Heart left ventricle (tissue), 13 donors: ENCODE results near the gene RPTOR.

Source experiments
- POLR2A ChIP-seq, 2 donors: fragments of 450-650 bp; IDR thresholded peaks; one replicate each; pipeline ENCODE4 v1.6.1; 2017; ENCODE audit warnings: antibody characterized with exemption in 2 of 2, mild to moderate bottlenecking in 2 of 2, moderate library complexity in 2 of 2
- TF ChIP-seq, protein P1 (sequence below), 12 donors: fragments of 200-600 bp; sonication (generic) in 4 of 12; IDR thresholded peaks; one replicate each; pipeline versions ENCODE4 v1.5.0 to v1.8.0; 2018 to 2022; ENCODE audit warnings: antibody characterized with exemption in 12 of 12, mild to moderate bottlenecking in 5 of 12
- donor health status: ischemic (EF 13 %, LVEDD 7.1; RV severe dilation, severe dysfunction).
- donor health status: DM: no; HTN: yes; CAD: no.
- donor health status: DM: no; HTN: no; CAD: no.
- donor health status: ischemic (EF 25% LVEDD 6.9; RV normal size, moderate dysfunction).
- donor health status: ischemic (EF 25% LVEDD 5.7; RV mildly dilated, moderate dysfunction).
- donor health status: ischemic (EF 35%, LVEDD 5.7; RV mildly dilated, moderate dysfunction).
- donor health status: nonischemic (EF 11% LVEDD 7.7; RV severe dilation, severe dysfunction).
- donor health status: DM: yes; HTN: yes; CAD: no.
- donor health status: PGD.
- donor health status: ischemic (EF 29% LVEDD 5.4; RV normal size, mild dysfunction).
- donor health status: nonischemic (EF 23%, LVEDD 6.1; RV moderate dilation, normal function).

DNA sequence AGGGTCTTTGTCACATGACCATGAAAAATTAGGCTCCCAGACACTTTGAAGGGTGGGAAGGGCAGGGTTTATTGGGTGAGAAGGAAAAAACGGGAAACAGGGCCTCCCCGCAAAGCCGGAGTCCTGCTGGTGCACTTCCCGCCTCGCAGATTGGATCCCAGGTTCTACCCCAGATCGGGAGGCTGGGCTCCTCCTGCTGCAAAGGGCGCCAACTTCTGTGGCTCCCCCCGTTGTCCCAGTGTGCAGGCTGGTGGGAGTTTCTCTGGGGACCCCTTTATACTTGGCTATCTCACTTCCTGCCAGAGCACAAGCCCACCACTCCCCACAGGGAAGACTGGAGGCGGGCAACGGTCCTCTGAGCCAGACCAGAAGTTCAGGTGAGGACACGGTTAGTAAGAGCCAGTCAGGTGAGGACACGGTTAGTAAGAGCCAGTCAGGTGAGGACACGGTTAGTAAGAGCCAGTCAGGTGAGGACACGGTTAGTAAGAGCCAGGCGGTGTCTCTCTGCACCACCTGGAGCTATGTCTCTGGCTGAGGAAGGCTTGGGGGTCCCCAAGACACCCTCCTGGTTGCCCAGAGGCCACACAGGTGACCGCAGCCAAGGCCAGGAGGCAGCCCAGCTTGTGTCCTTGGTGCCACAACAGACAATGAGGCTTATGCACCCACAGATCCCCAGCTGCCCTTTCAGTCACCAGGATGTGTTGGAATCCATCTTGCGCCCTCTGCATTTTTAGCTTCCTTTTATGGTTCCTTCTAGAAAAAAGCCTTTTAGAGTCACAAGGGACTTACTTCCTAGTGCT is 398.9 kb downstream of the RPTOR start:
- TF ChIP-seq, protein P1, sequence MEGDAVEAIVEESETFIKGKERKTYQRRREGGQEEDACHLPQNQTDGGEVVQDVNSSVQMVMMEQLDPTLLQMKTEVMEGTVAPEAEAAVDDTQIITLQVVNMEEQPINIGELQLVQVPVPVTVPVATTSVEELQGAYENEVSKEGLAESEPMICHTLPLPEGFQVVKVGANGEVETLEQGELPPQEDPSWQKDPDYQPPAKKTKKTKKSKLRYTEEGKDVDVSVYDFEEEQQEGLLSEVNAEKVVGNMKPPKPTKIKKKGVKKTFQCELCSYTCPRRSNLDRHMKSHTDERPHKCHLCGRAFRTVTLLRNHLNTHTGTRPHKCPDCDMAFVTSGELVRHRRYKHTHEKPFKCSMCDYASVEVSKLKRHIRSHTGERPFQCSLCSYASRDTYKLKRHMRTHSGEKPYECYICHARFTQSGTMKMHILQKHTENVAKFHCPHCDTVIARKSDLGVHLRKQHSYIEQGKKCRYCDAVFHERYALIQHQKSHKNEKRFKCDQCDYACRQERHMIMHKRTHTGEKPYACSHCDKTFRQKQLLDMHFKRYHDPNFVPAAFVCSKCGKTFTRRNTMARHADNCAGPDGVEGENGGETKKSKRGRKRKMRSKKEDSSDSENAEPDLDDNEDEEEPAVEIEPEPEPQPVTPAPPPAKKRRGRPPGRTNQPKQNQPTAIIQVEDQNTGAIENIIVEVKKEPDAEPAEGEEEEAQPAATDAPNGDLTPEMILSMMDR (IDR thresholded peaks at IDR 0.05) = no peak
- no peak for TF ChIP-seq POLR2A (IDR thresholded peaks at IDR 0.05)
